ENCODE data around the gene CCDC85B.
A peak's percentile ranks its signal among the peaks of the same experiment; 100 is the strongest.
"Not testable (repeated sequence)": the region's sequence is repeated elsewhere in the genome, so short reads cannot be mapped to it uniquely, and the experiment has no call there.

The CCDC85B gene

DNA sequence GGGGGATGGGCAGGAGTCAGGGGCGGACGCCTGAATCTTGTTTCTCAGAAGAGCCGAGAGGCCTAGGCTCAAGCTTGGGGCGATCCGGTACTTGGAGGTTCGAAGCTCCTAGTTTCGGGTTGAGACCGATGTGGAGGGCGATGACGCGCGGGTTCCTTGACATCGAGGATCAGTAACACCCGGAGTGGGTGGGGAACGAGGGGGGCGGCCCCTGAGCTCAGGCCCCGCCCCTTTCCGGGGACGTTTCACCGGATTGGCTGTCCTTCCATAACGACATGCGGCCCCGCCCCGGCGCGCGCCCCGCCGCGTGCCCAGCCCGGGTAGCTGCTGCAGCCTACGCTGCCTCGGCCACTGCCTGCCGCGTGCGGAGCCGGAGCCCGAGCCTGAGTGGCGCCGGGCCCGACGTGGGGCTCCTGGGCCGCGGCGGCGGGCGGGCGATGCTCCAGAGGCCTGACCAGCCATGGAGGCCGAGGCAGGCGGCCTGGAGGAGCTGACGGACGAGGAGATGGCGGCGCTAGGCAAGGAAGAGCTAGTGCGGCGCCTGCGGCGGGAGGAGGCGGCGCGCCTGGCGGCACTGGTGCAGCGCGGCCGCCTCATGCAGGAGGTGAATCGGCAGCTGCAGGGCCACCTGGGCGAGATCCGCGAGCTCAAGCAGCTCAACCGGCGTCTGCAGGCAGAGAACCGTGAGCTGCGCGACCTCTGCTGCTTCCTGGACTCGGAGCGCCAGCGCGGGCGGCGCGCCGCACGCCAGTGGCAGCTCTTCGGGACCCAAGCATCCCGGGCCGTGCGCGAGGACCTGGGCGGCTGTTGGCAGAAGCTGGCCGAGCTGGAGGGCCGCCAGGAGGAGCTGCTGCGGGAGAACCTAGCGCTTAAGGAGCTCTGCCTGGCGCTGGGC lies at the start of gene CCDC85B:
CCDC85B (plus strand) TSS at position 350 of the 895 bp plus-strand sequence; CDS start at position 461, 111 bp downstream.
- peak; percentile 99 for DNase-seq

DNA sequence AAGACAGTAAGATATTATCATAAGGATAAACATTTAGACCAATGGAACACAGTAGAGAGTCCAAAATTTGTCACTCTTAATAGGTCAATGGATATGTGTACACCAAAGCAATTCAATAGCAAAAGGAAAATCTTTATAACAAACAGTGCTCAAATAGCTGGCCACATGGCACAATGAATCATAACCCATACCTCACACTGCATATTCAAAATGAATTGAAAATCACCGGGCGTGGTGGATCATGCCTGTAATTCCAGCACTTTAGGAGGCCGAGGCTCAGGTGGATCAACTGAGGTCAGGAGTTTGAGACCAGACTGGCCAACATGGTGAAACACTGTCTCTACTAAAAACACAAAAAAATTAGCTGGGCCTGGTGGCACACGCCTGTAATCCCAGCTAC lies 48.3 kb upstream of the CCDC85B start:
- DNase-seq = no peak

DNA sequence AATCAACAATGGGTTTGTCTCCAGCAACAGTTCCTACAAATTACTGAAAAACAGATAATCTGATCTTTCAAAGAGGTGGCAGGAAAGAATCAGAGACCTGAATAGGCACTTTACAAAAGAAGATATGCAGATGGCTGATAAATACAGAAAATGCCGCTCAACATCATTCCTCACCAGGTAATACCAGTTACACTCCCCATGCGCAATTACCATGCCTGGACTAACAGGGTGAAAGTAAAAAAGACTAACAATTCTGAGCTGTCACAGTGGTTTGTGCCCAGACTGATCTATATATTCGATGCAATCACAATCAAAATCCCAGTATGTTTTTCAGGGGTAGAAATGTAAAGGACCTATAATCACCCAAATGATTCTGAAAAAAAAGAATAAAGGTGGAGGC lies 46.7 kb upstream of the CCDC85B start:
- DNase-seq = no peak

DNA sequence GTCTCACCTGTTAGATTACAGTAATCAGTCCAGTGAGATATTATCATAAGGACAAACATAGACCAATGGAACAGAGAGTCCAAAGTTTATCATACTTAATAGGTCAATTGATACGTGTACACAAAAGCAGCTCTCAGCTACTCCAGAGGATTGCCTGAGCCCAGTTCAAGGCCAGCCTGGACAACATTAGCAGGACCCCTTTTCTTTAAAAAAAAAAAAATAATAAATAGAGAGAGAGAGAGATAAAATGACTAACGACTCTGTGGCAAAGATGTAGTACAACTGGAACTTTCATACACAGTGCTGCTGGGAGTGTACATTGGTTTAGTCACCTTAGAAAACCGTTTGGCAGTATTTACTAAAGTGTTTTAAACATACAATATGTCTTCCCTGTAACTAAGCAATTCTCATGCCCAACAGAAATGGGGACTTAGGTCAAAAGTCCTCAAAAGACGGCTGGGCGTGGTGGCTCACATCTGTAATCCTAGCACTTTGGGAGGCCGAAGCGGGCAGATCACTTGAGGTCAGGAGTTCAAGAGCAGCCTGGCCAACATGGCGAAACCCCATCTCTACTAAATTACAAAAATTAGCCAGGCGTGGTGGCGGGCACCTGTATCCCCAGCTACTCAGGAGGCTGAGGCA lies 46.1 kb upstream of the CCDC85B start:
- no peak for DNase-seq

GRCh38 chr11:65847746-65848145 lies 42.7 kb upstream of the CCDC85B start:
- DNase-seq = no peak

DNA sequence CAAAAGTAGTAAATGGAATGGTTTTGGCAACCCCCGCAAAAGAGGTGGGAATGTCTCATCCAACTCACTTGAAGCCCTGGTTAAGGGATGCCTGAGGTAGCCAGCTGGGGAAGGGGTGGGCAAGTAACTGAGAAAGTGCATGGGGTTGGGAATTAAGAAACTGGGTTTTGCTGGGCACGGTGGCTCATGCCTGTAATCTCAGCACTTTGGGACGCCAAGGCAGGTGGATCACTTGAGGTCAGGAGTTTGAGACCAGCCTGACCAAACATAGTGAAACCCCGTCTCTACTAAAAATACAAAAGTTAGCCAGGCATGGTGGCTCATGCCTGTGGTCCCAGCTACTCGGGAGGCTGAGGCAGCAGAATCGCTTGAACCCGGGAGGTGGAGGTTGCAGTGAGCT lies 41.8 kb upstream of the CCDC85B start:
- DNase-seq = not testable (repeated sequence)

DNA sequence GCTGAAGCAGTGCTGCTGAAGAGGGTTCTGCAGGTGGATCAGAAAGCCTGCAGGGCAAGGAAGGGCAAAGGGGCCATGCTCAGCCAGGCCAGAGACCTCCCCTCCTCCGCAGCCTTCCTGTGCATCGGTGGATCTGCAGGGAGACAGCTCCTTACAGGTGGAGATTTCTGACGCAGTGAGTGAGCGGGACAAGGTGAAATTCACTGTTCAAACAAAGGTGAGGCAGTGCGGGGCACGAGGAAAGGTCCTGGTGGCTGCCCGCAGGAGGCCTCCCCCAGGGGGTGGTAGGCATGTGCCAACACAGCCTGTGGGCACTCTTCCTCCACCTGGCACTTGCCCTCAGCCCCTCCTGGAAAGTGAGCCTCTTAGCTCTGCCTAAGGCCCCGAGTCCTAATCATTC lies 41.1 kb upstream of the CCDC85B start:
- DNase-seq = no peak

- DNase-seq = no peak
These were observed 40.7 kb upstream of the CCDC85B start for GRCh38 chr11:65849771-65850216.

DNA sequence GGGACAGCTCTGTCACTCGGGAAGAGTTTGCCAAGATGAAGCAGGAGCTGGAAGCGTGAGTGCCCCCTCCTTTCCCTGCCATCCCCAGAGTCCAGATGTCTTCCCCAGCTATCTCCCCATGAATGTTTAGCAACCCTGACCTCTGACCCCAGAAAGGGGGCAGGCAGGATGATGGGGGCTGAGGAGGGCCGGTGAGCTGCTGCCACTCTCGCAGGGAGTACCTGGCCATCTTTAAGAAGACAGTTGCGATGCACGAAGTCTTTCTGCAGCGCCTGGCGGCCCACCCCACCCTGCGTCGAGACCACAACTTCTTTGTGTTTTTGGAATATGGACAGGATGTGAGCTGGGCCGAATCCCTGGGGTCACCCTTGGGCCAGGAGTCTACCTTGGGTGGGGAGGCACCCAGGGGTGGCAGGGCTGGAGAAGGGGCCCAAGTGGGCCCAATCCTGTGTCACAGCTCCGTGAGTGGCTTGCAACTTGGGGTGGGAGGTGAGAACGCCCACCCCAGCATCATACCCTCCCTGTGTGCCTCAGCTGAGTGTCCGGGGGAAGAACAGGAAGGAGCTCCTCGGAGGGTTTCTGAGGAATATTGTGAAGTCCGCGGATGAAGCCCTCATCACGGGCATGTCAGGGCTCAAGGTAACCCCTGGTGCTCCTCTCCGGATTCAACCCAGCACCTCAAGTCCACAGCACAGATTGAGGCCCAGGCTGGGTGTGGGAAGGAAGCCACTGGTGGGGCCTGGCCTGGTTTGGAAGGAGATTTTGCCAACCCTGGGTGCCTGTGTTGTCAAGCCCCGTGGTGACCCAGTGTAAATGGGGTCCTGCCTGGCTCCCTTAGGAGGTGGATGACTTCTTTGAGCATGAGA lies 40.0 kb upstream of the CCDC85B start:
- no peak for DNase-seq

- DNase-seq = peak; percentile 52
These were observed 39.3 kb upstream of the CCDC85B start for GRCh38 chr11:65851083-65851579.

DNA sequence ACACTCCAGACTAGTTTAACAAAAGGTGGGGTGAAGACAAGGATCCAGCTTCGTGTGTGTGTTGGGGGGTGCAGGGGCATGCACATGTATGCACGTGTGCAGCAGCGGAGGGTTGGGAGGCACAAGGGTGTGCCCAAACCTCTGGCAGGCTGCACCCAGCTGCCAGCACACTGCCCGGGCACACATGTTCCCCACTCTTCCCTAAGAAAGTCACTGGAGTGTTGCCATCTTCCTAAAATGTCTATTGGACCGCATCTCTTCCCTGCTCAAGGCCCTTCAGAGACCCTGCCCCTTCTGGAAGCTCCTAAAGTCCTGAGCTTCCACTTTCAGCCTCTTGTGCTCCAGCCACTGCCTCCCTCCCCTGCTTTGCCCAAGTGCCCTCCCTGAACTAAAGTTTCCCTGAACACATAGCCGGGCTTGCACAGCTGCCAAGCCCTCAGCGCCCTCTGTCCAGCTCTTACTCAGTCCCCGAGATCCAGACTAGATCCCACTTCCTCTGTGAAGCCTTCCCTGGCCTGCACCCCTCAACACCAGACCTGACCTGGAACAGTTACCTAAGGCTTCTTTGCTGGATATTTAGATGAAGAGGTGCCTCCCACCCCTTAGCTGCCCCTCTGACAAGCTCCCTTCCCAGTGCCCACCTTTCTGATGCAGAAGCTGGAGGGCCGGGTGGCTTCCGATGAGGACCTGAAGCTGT lies 38.5 kb upstream of the CCDC85B start:
- DNase-seq = no peak

DNA sequence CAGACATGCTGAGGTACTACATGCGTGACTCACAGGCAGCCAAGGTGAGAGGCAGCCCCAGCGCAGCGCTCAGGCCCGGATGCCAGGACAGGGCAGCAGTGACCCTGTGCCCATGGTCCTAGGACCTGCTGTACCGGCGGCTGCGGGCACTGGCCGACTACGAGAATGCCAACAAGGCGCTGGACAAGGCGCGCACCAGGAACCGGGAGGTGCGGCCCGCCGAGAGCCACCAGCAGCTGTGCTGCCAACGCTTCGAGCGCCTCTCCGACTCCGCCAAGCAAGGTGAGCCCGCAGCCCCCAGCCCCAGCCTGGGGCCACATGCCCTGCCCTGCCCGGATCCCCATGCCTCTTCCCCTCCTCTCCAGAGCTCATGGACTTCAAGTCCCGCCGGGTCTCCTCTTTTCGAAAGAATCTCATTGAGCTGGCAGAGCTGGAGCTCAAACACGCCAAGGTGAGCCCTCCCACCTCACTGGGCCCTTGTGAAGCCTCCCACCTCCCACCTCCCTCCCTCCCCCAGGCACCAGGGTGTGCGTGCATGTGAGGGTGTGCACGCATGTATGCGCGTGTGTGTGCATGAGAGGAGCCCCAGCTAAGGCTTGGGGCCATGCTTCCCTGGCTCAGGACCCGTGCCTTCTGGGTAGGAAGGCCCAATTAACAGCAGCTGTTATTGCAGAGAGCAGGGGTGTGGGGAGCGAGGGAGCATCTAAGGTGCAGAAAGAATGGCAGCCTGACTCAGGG lies 37.8 kb upstream of the CCDC85B start:
- DNase-seq = no peak

- DNase-seq = no peak
These were observed 37.1 kb upstream of the CCDC85B start for GRCh38 chr11:65853246-65853979.

DNA sequence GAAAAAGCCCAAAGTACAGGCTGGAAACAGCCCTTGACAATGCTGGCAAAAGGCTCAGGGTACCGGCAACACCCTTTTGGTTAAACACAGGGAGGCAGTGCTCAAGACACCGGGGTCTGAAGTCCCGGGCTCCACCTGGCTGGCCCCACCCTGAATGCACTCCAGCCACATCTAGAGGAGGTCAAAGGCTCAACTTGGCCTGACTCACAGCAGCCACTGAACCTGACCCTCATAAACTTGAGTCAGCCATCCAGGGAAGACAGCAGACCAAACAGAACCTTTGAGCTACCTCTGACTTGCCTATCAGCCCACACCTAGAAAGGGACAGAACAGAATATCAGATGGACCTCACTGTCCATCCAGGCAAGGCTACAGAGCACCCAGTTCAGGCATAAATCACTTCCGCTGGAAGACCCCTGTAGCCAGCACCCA lies 36.3 kb upstream of the CCDC85B start:
- no peak for DNase-seq

- DNase-seq = no peak
These were observed 35.3 kb upstream of the CCDC85B start for GRCh38 chr11:65854852-65855837.

DNA sequence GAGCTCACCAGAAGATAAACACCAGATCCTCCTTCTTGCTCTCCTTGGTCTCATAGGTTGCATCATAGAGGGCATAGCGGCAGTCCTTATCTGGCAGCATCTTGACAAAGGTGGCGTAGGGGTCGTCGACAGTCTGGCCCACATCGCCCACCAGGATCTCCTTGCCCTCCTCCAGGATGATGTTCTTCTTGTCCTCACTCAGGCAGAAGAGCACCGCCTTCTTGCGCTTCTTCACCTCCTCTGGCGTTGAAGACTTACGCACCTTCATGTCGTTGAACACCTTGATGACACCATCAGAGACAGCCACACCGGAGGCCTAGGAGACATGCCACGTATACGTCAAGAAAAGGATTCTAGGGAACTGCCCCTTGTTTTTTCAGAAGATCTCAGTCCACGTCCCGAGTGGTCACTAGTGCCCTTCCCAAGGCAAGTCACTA lies 34.5 kb upstream of the CCDC85B start:
- no peak for DNase-seq

DNA sequence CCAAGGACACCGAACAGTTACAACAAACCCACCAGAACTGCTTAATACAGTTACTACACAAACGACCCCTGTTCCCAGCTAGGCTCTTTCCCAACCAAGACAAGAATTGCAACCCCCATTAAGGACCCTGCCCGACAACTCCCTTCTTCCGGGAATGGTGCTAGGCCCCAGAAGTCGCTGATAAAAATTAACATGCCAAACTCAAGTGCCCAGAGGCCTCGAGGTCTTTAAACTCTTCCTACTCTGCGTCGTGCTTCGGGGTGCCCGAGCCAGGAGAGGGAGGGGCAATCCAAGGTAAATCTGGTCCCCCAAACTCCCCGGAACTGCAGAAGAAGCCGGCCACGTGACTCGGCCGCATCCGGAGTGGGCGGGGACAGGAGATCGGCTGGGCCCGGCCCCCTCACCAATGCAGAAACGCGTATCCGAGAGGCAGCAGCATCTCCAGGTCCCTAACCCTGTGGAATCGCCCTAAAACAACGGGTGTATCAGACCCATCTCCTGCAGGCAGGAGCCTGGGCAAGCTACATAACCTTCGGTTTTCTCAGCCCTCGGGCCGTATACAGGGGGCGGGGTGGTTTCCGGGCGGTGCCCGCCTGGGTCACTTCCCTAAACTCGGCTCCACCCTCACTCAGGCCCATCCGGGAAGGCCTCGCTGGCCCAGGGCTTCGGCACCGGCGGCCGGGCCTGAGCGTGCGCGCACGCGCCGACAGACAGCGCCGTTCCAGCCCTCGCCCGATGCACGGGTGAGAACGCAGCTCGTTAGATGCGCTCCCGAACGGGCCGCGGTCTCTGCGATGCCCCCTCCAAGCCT lies 33.6 kb upstream of the CCDC85B start:
- DNase-seq = peak; percentile 85

DNA sequence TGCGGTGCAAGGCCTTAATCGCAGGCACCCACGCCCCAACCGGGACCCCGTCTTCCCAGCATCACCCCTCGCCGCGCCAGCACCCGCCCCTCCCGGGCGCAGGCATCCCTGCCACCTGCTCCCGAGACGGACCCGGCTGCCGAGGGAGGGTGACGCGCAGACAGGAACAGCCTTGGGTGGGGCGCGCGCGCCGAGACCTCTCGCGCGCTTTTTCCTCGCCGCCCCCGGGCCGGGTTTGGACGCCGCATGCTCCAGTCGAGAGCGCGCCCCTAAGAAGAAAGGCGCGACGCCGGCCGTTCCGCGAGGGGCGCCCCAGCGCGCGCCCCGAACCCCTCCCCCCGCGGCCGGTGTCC lies 33.0 kb upstream of the CCDC85B start:
- no peak for DNase-seq

All from activated CD4-positive, alpha-beta T cell treated with anti-CD3 and anti-CD28 coated beads, Interleukin-2, amount 50 U/mL, for 16 hours (primary cell).